RCC 7860 (cell line): Measurements from ENCODE around the gene C3.

Experiments used
- DNase-seq: peaks from one replicate; pipeline ENCODE4 v3.0.0-alpha.2; 2015; ENCODE audit warnings: low spot score
- FAIRE-seq: peaks from 2 replicates; lab custom pipeline; 2012; peaks lifted over from hg19 to GRCh38; lab: Jason Lieb, UNC

Gene C3

DNA sequence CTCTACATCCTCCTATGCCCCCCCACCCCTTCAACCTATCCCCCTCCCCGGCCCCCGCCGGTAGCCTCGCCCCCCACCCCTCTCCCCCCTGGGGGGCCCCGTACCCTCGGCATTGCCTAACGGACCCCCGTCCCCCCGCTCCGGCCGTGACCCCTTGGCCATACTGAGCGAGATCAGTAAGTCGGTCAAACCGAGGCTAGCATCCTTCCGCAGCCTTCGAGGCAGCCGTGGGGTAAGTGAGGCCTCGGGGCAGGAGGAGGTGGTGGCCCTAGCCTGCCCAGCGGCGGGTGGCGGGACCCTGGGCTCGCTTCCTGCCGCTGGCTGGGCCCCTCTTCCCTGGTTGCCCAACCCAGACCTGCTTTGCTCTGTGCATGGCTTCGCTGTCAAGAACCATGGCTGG is 25.5 kb upstream of the C3 start:
- FAIRE-seq (no peak), DNase-seq (no peak)

DNA sequence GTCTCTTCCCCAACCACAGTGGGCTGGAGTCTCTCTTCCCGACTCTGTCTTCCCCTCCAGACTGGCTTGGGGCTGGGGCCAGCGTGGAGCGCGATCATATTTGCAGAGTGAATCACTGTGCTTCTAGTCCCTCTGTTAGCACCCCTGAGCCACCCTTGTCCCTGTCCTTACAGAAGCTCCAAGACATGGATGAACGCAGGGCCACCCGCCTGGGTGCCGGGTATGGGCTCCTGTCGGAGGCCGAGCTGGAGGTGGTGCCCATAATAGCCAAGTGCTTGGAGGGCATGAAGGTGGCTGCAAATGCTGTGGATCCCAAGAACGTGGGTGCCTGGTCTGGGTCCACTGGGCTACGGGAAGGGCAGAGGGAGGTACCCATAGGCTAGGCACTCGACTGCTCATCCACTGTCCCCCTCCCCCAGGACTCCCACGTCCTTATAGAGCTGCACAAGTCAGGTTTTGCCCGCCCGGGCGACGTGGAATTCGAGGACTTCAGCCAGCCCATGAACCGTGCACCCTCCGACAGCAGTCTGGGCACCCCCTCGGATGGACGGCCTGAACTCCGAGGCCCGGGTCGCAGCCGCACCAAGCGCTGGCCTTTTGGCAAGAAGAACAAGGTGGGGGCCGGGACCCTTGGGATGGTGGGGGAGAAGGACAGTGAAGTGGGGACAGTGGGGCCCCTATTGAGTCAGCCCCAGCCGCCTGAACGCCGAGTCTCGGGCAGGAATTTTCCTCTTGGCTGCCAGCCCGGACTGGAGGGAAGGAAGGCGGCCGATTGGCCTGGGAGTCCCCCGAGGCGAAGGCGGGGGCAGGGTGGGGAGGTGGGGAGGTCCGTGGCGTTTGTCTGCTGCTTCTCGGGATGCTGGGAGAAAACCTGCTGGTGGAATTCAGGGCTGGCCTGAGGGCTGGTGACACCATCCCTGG is 24.2 kb upstream of the C3 start:
- DNase-seq (peak; percentile 80), FAIRE-seq (peak; percentile 83)

DNA sequence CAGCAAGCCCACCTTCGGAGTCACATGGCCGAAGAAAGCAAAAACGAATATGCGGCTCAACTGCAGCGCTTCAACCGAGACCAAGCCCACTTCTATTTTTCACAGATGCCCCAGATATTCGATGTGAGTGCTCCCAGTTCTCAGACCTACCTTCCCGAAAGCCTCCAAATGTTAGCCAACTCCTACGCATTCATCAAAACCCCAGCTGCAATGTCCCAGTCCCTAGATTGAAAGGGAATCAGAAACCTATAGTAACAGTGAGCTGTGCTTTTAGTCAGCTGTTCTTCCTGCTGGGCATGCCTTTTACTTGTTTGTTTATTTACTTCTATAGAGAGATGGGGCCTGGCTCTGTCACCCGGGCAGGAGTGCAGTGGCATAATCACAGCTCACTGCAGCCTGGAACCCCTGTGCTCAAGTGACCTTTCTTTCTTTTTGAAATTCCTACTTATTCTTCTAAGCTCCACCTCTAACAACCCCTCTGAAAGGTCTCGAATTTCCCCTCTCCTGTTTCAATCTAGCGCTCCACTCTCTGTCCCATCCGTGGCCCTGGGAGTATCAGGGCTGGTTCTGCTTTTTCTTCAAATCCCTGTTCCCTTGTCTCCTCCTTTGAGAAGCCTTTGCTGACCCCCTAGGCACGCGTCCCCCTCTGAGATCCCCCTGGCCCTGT is 23.4 kb upstream of the C3 start:
- DNase-seq: no peak
- no peak for FAIRE-seq

DNA sequence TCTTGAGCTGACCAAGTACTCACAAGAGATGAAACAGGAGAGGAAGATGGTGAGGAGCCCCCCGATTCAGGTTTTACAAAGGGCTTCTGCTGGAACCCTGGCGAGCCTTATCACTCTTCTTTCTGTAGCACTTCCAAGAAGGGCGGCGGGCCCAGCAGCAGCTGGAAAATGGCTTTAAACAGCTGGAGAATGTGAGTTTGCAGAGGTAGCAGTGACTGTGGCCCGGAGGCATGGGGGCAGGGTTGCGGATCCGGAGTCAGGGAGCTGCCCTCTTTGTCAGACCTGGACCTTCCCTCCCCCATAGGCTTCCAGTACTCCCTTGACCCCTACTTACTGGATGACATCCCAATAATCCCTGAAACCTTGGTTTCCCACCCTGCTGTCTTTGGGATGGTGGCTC is 22.6 kb upstream of the C3 start:
- FAIRE-seq: no peak
- DNase-seq: no peak

DNA sequence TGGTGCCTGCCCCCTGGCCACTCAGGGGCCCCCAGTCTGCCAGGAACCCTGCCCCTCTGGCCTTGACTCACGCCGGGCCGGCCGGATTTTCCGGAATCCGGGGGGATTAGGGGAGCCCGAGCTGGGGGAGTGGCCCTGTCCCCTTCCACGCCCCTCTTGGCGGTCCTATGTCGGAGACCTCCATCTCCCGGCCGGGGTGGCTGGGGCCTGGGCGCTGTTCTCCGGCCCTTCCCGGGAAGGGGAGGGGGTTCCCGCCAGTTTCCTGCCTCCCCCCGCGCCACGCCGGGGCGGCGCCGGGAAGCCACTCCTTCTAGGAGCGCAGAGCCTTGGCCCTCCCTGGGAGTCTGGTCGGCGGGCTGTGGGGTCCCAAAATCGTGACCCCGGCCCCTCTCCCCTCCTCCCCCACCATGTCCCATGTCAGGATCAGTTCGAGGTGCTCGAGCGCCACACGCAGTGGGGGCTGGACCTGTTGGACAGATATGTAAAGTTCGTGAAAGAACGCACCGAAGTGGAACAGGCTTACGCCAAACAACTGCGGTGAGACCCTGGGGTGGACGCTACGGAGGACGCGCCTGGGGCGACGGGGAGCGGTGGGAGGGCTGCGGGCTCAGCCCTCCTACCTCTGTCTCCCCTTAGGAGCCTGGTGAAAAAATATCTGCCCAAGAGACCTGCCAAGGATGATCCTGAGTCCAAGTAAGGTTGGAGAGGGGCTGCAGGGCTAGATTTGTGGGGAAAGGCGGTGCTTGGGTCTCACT is 20.3 kb upstream of the C3 start:
- FAIRE-seq (no peak), DNase-seq (no peak)

DNA sequence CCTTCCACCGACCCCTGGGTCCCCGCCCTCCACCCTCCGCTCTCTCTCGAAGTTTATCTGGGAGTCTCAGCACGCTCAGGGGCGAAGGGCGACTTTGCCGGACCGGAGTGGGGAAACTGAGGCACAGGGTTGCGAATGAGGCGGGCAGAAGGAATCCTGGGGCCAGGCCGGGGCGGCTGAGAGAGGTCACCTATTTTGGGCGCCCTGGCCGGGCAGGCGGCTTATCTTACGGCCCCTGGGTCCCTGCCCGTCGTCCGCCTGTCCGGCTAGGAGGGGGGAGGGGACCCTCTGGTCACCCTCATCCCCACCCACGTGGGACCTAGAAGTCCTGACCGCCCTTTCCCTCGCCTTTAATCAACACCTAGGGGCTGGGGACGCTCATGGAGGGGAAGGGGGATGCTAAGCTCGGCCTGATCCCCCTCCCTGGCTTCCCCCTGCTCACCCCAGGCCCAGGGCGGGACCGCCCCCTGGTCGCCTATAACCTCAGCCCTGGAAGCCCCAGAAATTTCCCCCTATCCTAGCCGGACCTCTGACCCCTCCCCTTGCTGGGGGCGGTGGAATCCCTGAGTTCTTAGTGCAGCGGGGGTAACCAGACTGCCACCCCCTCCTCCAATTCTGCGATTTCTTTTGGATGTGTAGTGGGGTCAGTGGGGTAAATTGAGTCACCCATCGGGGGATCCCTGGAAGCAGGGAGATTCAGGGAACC is 19.6 kb upstream of the C3 start:
- DNase-seq: no peak
- no peak for FAIRE-seq

DNA sequence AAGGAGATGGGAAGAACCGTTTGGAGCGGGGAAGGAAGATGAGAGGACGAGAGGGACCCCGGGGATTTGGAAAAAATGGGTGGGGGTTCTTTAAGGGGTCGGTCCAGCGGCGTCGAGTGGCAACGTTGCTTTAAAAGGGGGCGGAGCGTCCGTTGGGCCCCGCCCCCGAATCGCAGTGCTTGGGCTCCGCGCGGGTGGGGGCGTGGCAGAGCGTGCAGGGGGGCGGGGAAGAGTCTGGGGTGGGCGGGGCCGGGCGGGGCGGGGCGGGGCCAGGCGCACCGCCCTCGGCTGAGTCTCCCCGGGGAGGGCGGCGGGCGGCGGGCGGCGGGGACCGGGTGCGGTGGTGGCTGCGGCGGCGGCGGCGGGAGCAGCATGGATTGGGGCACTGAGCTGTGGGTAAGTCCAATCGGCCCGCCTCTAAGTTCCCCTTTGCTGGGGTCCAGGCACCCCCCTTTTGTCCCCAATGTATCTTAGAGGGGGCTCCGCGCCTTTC is 19.0 kb upstream of the C3 start, which contains the start of gene TRIP10:
Gene TRIP10, plus strand, starts transcription at position 291 of the 493 bp plus-strand sequence. Its CDS starts 82 bp downstream, at position 373.
- no peak for FAIRE-seq

DNA sequence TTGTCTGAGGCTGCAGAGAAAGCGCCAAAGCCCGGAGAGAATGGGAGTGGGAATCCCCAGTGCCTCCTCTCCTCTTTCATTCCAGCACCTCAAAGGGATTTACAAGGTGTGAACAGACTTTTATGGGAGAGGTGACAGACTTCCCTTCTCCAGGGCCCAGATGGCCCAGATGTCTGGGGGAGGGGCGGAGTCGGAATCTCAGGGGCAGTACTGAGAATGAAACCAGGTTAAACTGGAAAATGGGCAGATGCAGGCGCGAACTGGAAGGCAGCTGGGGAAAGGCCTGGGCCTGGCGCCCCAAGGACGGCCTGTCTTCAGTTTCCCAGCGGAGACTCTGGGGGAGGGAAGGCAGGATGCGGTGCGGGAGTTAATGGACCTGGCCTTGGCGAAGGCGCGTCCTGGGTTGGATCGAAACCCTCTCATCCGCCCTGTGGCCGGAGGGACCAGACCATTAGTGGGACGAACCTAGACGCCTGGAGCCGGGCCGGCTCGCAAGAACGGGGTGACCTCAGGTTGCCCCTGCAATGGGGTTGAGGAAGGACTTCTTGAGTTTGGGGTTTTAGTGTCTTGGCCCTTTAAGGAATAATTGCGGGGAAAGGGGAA is 18.4 kb upstream of the C3 start:
- FAIRE-seq (no peak), DNase-seq (no peak)

More for the DNA sequence above, 19.0 kb upstream of the C3 start, which contains the start of gene TRIP10:
- DNase-seq: peak; percentile 57

DNA sequence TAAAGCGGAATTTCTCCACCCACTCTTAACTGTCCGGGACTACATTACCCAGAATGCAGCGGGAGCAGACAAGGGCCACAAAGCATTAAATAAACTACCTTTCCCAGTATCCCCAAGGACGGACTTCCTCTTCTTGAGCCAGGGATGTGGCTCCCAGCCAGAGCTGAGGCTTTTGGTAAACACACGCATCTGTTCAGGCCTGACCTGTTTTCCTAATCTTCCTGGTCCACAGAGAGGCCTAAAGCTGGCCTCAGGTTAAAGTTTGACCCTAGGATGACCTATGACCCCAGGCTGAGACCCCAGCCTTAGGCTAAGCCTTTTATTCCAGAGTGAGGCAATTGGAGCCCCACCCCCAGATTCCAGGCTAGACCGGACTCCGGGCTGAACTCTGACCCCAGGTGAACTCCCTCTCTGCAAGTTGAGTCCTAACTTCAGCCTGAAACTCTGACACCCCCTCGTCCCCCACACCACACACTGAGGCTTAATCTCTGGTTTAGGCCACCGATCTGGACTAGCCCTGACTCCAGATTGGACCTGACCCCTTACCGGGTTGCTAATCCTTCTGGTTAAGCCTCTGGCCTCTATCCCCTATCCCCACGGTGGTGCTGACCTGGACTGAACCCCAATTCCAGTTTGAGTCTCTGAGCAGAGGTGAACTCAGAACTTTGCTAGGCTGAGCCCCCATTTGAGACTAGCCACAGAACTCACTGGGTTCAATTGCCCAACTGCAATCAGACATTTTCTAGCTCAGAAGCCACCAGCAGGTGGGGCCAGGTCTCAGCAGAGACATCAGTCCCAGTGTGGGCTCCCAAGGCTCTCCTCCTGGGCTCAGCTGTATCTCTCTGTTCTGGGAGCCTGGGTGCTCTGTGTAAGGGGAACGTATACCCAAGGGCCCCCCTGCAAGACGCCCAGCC is 17.7 kb upstream of the C3 start:
- FAIRE-seq (no peak), DNase-seq (peak; percentile 77)

DNA sequence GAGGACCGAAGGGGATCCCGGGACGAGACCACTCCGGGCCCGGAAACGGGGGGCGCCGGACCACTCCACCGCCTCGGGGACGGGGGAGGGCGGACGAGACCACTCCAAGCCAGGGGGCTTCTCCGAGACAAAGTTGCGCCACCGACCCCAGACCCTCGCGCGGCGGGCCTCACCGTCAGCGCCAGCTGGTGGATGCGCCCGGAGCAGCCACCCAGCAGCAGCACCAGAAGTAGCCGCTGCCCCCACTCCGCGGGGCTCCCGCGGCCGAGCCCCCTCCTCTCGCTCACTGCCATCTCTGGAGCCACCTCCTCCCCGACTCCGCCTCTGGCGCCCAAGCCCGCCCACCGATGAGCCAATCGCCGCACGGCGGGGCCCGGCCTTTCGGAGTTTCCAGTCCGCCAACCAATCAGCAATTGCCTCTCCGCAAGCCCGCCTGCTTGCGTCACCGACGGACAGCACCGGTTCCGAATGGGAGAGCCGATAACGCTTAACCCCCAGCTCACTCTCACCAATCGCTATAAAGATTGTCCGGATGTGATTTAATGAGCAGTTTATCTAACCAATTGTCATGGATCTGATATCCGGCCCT is 16.9 kb upstream of the C3 start, which contains the start of gene GPR108:
Gene GPR108, minus strand, starts transcription at position 297 of the 589 bp plus-strand sequence. Its CDS starts 4 bp downstream, at position 293.
- peak; percentile 100 for DNase-seq
- peak; percentile 98 for FAIRE-seq

DNA sequence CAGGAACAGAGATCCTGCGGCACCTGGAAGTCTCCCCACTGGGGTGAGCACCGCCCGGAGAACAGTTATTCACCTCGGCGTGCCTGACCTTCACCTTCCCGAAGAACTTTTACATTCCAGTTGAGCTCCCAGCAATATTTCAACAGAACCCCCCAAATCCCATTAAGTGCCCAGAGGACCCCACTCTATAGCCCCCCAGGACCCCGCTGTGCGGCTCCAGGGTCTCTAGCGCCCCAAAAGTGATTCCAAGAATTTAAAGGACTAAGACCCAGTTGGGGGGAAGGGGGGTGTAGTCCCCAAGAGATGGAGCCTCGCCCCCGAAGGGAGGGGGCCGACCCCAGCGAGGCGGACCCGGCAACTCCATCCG is 16.4 kb upstream of the C3 start:
- no peak for FAIRE-seq
- no peak for DNase-seq

DNA sequence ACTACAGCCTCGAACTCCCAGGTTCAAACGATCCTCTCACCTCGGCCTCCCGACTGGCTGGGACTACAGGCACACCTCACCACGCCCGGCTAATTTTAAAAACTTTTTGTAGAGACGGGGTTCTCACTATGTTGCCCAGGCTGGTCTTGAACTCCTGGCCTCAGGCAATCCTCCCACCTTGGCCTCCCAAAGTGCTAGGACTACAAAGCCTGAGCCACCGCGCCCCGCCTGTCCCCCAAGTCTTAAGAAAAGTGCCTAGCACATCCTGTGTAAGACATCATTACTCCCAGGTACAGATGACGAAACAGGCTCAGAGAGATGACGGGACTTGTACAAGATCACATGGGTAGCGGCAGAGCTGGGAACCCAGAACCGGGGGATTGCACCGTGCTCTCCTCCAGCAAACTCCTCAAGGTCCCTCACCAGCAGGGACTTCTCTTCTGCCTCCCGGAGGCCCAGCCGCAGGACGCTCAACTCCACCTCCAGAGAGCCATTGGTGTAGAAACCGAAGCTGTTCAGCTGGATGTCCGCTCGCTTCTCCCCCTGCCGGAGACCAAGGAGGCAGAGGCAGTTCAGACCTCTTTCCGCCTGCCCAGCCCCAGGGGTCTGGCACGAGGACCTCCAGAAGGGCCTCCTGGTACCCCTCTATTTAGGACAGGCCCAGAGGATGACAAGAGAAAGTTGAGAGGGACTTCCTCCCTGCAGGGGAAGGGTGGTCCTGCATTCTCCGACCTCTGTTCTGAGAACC is 15.9 kb upstream of the C3 start:
- DNase-seq (peak; percentile 81), FAIRE-seq (peak; percentile 57)

DNA sequence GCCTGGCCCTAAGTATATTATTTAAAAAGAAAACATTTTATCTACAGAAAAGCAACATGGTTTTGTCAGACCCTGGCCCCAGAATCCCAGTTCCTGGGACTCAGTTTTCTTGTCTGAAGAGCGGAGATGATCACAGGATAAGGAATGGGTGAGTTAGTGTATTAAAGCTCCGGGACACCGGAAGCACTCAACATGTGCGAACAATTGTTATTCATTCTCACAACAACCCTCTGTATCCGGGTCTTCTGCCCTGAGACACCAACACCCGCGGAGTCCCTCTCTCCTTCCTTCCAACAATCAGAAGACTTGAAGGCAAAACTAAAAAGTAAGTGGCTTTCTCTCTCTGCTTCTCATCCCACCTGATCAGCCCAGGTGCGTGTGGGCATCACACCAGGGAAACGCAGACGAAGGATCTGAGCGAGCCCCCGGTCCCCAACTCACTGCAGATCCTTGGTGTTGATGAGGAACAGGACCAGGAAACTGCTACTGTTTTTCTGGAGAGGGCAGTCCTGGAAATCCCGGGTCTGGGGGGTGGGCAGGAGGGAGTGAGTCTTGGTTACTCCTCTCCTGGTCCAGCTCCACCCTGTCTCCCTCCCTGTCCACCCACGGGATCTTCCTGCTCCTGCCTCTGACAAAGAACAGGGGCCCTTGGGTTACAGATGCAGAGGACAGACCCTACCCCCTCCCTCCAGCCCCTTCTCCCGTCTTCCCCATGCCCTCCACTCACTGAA is 14.9 kb upstream of the C3 start:
- FAIRE-seq (no peak), DNase-seq (no peak)

DNA sequence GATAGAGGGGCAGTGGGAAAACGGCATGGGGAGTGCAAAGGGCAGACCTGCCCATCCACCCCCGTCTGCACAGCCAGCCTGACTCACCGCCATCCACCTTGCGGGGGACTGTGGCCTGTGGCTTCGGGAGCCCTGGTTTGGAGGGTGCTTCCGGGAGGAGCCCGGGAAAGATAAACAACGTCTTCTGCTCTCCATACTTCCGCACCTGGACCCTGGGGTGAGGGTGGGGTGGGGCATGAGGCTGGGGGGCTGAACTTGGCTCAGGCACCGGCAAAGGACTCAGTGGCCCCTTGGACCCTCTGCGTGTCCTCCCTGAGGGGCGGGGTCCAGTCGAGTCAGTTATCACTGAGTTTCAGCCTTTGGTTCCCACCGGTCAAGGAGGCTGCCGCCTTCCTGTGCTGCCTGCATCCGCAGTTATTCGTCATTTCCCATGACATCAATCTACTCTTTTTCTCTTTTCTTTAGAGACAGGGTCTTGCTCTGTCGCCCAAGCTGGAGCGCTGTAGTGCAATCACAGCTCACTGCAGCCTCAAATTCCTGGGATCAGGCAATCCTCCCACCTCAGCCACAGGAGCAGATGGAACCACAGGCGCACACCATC is 13.7 kb upstream of the C3 start:
- DNase-seq (no peak), FAIRE-seq (no peak)

DNA sequence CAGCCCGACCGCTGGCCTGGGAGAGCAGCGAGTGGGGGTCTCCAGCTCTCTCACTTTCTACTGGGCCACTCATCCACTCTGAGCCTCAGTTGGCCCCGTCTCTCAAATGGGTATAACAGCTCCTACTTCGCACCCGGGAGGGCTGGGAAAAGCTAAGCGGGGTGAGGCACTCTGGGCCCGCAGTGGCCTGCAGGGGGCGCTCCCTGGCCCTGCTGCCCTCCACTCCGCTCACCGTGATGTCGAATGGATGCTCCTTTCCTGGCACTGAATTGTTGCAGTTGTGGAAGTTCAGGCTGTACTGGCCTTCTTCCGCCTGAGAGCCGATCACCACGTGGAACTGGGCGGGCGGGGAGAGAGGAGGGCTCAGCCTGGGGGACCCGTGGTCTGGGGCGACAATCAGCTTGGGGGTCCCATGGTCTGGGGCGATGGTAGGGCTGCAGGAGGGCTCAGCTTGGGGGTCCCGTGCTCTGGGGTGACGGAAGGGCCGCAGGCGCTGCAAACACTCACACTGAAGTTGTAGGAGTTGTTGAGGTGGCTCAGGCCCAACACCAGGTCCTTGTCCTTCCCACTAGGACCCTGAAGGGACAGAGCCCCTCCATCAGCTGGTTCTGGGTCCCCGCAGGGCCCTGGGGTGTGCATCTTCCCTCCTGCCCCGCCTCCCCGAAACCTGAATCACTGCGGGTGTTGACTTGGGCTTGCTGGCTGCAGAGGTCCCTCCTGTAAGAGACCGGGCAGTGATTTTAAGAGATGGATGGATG is 13.1 kb upstream of the C3 start:
- DNase-seq (no peak), FAIRE-seq (no peak)

DNA sequence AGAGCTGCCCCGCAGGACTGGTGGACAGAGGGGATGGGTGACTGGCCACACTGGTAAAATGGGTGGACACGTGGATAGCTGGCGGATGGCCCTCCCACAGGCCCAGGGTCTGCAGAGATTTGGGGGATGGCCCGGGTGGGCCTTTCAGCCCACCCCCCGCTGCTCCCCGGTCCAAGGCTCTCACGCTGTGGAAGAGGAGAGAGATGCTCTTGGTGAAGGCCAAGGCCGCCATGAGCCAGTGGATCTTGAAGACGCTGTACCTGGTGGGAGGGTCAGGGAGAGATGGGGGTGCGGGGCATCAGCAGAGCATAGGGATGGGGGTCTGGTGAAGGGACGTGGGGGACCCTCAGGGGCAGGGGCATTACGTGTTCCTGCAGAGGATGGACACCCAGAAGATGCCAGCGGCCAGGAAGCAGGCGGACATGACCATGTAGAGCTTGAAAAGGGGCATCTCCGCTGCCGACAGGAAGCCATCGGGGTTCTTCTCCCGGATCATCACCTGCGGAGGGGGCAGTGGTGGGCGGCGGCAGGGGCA is 12.4 kb upstream of the C3 start:
- FAIRE-seq: no peak
- no peak for DNase-seq
